K562 (cell line): Measurements from ENCODE around the gene TOR1B. TPM values are rescaled to one million over a fixed set of nuclear protein-coding genes. Genes with fewer than 3 reads are reported as not detected.
A peak's percentile ranks its signal among the peaks of the same experiment; 100 is the strongest.

Experiments used
- CBX2 ChIP-seq: fragments of 200-600 bp; sonication (generic); IDR thresholded peaks from one replicate; pipeline ENCODE4 v1.6.1; 2012; ENCODE audit warnings: mild to moderate bottlenecking, low read length, inconsistent platforms; ENCODE audit not compliant: insufficient read depth, poor library complexity, severe bottlenecking
- HIVEP1 ChIP-seq: fragments of 250-450 bp; sonication (Bioruptor Pico); IDR thresholded peaks from 2 replicates; pipeline ENCODE4 v1.4.0; 2020; ENCODE audit warnings: mild to moderate bottlenecking
- KDM4B ChIP-seq, 2 experiments: fragments of 450-650 bp in 1 of 2; sonication (generic) in 1 of 2; IDR thresholded peaks; 2 replicates each; pipeline ENCODE4 v1.6.1; 2016 to 2017; ENCODE audit warnings: borderline replicate concordance in 2 of 2, antibody characterized with exemption in 1 of 2, low read depth in 1 of 2, mild to moderate bottlenecking in 1 of 2
- L3MBTL2 ChIP-seq: fragments of 450-650 bp; IDR thresholded peaks from 2 replicates; pipeline ENCODE4 v1.6.1; 2016; ENCODE audit warnings: mild to moderate bottlenecking, moderate library complexity
- MXI1 ChIP-seq: IDR thresholded peaks from 2 replicates; pipeline ENCODE4 v1.6.1; 2011; ENCODE audit warnings: low read depth, mild to moderate bottlenecking, improper control_type of control experiment, low read length
- NFIC ChIP-seq: fragments of 450-650 bp; IDR thresholded peaks from 2 replicates; pipeline ENCODE4 v1.6.1; 2017; ENCODE audit warnings: mild to moderate bottlenecking, inconsistent platforms
- TGIF2 ChIP-seq: sonication (generic); formaldehyde crosslinking; IDR thresholded peaks from 2 replicates; pipeline ENCODE4 v1.8.1; 2022; ENCODE audit warnings: mild to moderate bottlenecking, missing genetic modification reagents, moderate library complexity
- ZNF224 ChIP-seq: sonication (generic); formaldehyde crosslinking; IDR thresholded peaks from 2 replicates; pipeline ENCODE4 v1.8.0; 2022; ENCODE audit warnings: mild to moderate bottlenecking, missing genetic modification reagents
- ZNF282 ChIP-seq: sonication (generic); formaldehyde crosslinking; IDR thresholded peaks from 2 replicates; pipeline ENCODE4 v1.8.1; 2023; ENCODE audit warnings: missing genetic modification reagents
- ZNF57 ChIP-seq: fragments of 450-650 bp; formaldehyde crosslinking; IDR thresholded peaks from 2 replicates; pipeline ENCODE4 v1.4.0; 2020; ENCODE audit warnings: mild to moderate bottlenecking, moderate library complexity
- polyA plus RNA-seq, 8 experiments: library from polyadenylated mRNA; depleted of rRNA in 4 of 8; stranded (reverse) in 5 of 8; unstranded in 3 of 8; fragments of >200 nt; fragmentation: Nextera tagmentation in 2 of 8; fragmentation: Illumina TruSeq in 1 of 8; extraction: Ambion mirVana in 2 of 8; extraction: Trizol in 1 of 8; gene quantifications; 2 replicates each; pipeline versions ENCODE4 v1.2.1 to v1.2.3, GENCODE V29; 2011 to 2014; ENCODE audit warnings: inconsistent platforms in 1 of 8, missing spikeins in 1 of 8
- total RNA-seq, 7 experiments: library from RNA; depleted of rRNA in 6 of 7; stranded (reverse); fragments of >200 nt in 6 of 7; fragmentation: Illumina TruSeq in 2 of 7; extraction: Trizol in 2 of 7; gene quantifications; 2 replicates each; pipeline versions ENCODE4 v1.2.1 to v1.2.3, GENCODE V29; 2011 to 2021; ENCODE audit warnings: low replicate concordance in 1 of 7
- TF ChIP-seq, protein P1 (sequence below): fragments of 250-450 bp; sonication (Bioruptor Pico); IDR thresholded peaks from 2 replicates; pipeline ENCODE4 v1.4.0; 2020; ENCODE audit warnings: mild to moderate bottlenecking, moderate library complexity
- TF ChIP-seq, protein P2 (sequence below): sonication (generic); formaldehyde crosslinking; IDR thresholded peaks from 2 replicates; pipeline ENCODE4 v1.8.1; 2023; ENCODE audit warnings: mild to moderate bottlenecking, missing genetic modification reagents
- TF ChIP-seq, protein P3 (sequence below): fragments of 450-650 bp; formaldehyde crosslinking; IDR thresholded peaks from 2 replicates; pipeline ENCODE4 v1.4.0; 2020; ENCODE audit warnings: mild to moderate bottlenecking, moderate library complexity
- TF ChIP-seq, protein P4 (sequence below): sonication (generic); formaldehyde crosslinking; IDR thresholded peaks from 2 replicates; pipeline ENCODE4 v1.8.1; 2022; ENCODE audit warnings: missing genetic modification reagents
- TF ChIP-seq, protein P5 (sequence below): sonication (generic); IDR thresholded peaks from 2 replicates; pipeline ENCODE4 v1.6.1; 2016
- TF ChIP-seq, protein P6 (sequence below), 2 experiments: fragments of 450-650 bp in 1 of 2; sonication (generic) in 1 of 2; formaldehyde crosslinking; conservative IDR thresholded peaks; 2 replicates each; pipeline versions ENCODE4 v1.4.0 to v1.8.1; 2020 to 2022; ENCODE audit warnings: mild to moderate bottlenecking in 1 of 2, missing genetic modification reagents in 1 of 2
- TF ChIP-seq, protein P7 (sequence below): fragments of 450-650 bp; IDR thresholded peaks from 2 replicates; pipeline ENCODE4 v1.6.1; 2016; ENCODE audit warnings: missing biosample characterization, missing genetic modification characterization

The TOR1B gene
- total and polyA plus RNA-seq, 9 of the 15 experiments (the other 6 are each of a cell fraction or from before 2014, with no cell fraction given): 4.2 to 36.5 (median 24.6) TPM

DNA sequence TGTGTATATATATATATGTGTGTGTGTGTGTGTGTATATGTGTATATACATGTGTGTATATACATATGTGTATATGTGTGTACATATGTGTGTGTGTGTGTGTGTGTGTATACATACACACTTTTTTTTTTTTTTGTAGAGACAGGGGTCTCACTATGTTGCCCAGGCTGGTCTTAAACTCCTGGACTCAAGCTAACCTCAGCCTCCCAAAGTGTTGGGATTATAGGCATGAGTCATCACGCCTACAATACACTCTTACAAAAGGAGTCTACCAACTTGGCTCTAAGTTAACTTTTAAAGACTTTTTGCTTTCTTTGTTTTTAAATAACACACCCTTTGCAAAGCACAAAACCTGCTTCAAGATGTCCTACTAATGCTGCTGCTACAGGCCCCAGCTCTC lies 30.0 kb downstream of the TOR1B start (continued):
- TF ChIP-seq, protein P1, sequence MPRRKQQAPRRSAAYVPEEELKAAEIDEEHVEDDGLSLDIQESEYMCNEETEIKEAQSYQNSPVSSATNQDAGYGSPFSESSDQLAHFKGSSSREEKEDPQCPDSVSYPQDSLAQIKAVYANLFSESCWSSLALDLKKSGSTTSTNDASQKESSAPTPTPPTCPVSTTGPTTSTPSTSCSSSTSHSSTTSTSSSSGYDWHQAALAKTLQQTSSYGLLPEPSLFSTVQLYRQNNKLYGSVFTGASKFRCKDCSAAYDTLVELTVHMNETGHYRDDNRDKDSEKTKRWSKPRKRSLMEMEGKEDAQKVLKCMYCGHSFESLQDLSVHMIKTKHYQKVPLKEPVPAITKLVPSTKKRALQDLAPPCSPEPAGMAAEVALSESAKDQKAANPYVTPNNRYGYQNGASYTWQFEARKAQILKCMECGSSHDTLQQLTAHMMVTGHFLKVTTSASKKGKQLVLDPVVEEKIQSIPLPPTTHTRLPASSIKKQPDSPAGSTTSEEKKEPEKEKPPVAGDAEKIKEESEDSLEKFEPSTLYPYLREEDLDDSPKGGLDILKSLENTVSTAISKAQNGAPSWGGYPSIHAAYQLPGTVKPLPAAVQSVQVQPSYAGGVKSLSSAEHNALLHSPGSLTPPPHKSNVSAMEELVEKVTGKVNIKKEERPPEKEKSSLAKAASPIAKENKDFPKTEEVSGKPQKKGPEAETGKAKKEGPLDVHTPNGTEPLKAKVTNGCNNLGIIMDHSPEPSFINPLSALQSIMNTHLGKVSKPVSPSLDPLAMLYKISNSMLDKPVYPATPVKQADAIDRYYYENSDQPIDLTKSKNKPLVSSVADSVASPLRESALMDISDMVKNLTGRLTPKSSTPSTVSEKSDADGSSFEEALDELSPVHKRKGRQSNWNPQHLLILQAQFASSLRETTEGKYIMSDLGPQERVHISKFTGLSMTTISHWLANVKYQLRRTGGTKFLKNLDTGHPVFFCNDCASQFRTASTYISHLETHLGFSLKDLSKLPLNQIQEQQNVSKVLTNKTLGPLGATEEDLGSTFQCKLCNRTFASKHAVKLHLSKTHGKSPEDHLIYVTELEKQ (CRISPR knock-in tag): 0 out of 2 replicates have a peak, but pooled peaks have one; percentile 29
- TF ChIP-seq, protein P2, sequence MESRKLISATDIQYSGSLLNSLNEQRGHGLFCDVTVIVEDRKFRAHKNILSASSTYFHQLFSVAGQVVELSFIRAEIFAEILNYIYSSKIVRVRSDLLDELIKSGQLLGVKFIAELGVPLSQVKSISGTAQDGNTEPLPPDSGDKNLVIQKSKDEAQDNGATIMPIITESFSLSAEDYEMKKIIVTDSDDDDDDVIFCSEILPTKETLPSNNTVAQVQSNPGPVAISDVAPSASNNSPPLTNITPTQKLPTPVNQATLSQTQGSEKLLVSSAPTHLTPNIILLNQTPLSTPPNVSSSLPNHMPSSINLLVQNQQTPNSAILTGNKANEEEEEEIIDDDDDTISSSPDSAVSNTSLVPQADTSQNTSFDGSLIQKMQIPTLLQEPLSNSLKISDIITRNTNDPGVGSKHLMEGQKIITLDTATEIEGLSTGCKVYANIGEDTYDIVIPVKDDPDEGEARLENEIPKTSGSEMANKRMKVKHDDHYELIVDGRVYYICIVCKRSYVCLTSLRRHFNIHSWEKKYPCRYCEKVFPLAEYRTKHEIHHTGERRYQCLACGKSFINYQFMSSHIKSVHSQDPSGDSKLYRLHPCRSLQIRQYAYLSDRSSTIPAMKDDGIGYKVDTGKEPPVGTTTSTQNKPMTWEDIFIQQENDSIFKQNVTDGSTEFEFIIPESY (CRISPR knock-in tag): no peak
- TF ChIP-seq, protein P3, sequence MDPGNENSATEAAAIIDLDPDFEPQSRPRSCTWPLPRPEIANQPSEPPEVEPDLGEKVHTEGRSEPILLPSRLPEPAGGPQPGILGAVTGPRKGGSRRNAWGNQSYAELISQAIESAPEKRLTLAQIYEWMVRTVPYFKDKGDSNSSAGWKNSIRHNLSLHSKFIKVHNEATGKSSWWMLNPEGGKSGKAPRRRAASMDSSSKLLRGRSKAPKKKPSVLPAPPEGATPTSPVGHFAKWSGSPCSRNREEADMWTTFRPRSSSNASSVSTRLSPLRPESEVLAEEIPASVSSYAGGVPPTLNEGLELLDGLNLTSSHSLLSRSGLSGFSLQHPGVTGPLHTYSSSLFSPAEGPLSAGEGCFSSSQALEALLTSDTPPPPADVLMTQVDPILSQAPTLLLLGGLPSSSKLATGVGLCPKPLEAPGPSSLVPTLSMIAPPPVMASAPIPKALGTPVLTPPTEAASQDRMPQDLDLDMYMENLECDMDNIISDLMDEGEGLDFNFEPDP (CRISPR knock-in tag): no peak
- TF ChIP-seq L3MBTL2: no peak
- no peak for TF ChIP-seq NFIC
- no peak for TF ChIP-seq ZNF282
- TF ChIP-seq, protein P4, sequence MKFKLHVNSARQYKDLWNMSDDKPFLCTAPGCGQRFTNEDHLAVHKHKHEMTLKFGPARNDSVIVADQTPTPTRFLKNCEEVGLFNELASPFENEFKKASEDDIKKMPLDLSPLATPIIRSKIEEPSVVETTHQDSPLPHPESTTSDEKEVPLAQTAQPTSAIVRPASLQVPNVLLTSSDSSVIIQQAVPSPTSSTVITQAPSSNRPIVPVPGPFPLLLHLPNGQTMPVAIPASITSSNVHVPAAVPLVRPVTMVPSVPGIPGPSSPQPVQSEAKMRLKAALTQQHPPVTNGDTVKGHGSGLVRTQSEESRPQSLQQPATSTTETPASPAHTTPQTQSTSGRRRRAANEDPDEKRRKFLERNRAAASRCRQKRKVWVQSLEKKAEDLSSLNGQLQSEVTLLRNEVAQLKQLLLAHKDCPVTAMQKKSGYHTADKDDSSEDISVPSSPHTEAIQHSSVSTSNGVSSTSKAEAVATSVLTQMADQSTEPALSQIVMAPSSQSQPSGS (CRISPR knock-in tag): no peak
- no peak for TF ChIP-seq ZNF57 (CRISPR knock-in tag)
- TF ChIP-seq HIVEP1 (CRISPR knock-in tag): no peak
- TF ChIP-seq, protein P5, sequence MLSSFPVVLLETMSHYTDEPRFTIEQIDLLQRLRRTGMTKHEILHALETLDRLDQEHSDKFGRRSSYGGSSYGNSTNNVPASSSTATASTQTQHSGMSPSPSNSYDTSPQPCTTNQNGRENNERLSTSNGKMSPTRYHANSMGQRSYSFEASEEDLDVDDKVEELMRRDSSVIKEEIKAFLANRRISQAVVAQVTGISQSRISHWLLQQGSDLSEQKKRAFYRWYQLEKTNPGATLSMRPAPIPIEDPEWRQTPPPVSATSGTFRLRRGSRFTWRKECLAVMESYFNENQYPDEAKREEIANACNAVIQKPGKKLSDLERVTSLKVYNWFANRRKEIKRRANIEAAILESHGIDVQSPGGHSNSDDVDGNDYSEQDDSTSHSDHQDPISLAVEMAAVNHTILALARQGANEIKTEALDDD: no peak
- TF ChIP-seq TGIF2 (CRISPR knock-in tag): no peak
- TF ChIP-seq, protein P6, sequence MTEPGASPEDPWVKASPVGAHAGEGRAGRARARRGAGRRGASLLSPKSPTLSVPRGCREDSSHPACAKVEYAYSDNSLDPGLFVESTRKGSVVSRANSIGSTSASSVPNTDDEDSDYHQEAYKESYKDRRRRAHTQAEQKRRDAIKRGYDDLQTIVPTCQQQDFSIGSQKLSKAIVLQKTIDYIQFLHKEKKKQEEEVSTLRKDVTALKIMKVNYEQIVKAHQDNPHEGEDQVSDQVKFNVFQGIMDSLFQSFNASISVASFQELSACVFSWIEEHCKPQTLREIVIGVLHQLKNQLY (CRISPR knock-in tag; conservative IDR thresholded peaks at IDR 0.05): no peak
- TF ChIP-seq CBX2: no peak
- no peak for TF ChIP-seq KDM4B (IDR thresholded peaks at IDR 0.05; ENCODE audit: borderline replicate concordance in 2 of 2, low read depth in 1 of 2)
- no peak for TF ChIP-seq MXI1
- TF ChIP-seq ZNF224: no peak
- TF ChIP-seq, protein P7, sequence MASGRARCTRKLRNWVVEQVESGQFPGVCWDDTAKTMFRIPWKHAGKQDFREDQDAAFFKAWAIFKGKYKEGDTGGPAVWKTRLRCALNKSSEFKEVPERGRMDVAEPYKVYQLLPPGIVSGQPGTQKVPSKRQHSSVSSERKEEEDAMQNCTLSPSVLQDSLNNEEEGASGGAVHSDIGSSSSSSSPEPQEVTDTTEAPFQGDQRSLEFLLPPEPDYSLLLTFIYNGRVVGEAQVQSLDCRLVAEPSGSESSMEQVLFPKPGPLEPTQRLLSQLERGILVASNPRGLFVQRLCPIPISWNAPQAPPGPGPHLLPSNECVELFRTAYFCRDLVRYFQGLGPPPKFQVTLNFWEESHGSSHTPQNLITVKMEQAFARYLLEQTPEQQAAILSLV (tag): no peak
